ENCODE results near the gene HLA-DQB2.
"Not testable (repeated sequence)": the region's sequence is repeated elsewhere in the genome, so short reads cannot be mapped to it uniquely, and the experiment has no call there.

Gene HLA-DQB2

GRCh38 chr6:32745649-32746048 lies 17.7 kb downstream of the HLA-DQB2 start:
- not testable (repeated sequence) for DNase-seq (ENCODE audit: low read depth in 2 of 2)

GRCh38 chr6:32744776-32745175 lies 18.6 kb downstream of the HLA-DQB2 start:
- no peak for DNase-seq (ENCODE audit: low read depth in 2 of 2)

DNA sequence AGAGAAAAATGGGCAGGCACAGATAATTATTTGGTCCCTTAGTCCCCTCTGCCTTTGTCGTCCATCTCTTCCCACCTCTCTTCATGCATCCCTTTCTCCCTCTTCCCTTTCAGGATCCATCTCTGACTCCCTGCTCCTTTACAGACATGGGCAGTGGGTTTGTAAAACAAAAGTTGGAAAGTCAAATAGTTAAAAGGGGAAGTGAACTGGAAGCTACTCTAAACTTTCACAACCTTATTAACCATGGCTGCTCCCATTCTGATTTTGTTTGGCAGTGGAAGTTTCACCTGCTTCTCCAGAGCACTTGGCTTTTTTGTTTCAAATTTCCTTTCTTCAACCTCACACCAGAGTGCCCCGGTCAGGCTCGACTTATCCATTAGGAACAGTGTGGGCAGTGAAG lies 21.0 kb downstream of the HLA-DQB2 start:
- DNase-seq (ENCODE audit: low read depth in 2 of 2) = no peak

DNA sequence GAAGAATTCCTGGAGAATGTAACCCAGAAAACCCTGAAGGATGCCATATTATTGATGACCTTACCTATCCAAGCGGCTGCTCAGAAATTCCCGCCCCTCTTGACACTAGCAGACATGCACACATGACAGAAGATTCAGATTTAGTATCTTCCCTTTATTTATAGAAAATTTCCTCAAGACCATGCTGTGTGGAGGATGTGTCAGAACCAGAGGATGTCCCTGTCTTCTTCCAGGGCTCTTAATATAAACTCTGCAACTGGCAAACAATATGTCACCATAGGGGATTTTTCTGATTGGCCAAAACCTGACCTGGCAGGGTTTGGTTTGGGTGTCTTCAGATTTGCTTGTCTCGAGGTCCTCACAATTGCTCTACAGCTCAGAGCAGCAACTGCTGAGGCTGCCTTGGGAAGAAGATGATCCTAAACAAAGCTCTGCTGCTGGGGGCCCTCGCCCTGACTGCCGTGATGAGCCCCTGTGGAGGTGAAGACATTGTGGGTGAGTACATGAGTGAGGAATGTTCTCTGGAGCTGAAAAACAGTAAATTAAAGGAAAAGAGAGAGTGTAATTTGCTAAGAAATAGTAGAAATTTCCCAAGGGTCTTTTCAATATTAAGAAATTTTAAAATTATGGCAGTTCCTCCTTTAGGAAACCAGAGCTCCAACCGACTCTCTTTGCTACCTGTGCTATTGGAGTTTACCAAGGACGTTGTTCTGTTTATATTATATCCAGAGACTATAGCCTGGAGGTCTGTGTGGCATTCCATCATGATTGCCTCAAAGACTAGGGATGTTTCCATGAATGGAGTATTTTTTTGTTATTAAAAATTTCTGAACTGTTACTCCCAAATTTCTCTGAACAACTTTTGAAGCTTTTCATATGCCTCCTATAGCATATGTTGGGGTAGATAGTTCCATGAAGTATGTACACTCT lies 22.0 kb downstream of the HLA-DQB2 start, which contains the start of gene HLA-DQA2:
HLA-DQA2 (plus strand) TSS at position 361 of the 930 bp plus-strand sequence; CDS start at position 414, 53 bp downstream.
- DNase-seq (ENCODE audit: low read depth in 2 of 2) = no peak

DNA sequence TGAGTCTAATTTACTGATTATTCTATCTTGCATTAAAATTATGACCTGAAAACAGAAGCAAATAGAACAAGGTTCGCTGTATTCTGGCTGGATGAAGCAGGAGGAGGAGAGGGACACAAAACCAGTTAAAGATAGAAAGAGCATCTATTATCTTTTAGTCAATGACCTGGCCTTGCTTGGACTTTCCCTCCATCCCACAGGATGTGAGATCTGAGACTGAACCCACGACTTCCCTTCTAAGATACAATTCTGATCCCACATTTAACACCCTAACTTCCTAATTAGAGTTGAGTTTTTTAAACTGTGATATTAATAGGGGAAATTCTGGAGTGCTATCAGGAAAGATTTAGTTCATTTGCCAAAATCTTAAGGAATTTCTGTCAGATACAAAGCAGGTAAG lies 25.2 kb downstream of the HLA-DQB2 start:
- no peak for DNase-seq (ENCODE audit: low read depth in 2 of 2)

GRCh38 chr6:32718879-32719278 lies 44.5 kb downstream of the HLA-DQB2 start:
- no peak for DNase-seq (ENCODE audit: low read depth in 2 of 2)

DNA sequence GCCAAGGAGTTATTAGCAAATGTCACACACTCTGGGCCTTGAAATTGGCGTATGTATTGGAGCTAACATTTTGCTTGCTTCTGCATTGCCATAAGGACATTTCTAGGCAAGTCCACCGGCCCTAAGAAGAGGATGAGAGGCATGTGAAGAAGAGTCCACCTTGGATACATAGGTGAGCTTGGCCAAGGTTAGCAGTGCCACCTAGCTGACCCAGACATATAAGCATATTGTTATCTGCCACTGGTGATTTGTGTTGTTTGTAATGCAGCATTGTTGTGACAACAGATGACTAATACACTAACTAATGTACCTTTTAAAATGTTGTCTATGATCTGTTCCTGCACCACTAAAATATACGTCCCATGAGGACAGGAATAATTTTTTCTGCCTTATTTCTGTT lies 46.9 kb downstream of the HLA-DQB2 start:
- DNase-seq (ENCODE audit: low read depth in 2 of 2) = no peak

GRCh38 chr6:32713241-32713640 lies 50.1 kb downstream of the HLA-DQB2 start:
- DNase-seq (ENCODE audit: low read depth in 2 of 2) = no peak

DNA sequence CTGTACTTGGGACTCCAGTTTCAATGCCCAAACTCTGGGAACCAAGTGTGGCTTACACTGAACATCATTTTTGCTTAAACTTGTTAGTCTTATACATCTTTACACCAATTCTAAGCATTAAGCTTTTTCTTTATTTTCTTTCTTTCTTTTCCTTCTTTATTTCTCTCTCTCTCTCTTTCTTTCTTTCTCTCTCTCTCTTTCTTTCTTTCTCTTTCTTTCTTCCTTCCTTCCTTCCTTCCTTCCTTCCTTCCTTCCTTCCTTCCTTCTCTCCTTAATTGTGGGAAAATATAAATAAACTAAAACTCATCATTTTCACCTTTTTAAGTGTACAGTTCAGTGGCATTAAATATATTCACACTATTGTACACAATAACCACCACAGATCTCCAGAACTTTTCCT lies 53.7 kb downstream of the HLA-DQB2 start:
- no peak for DNase-seq (ENCODE audit: low read depth in 2 of 2)

Data from stimulated activated CD4-positive, alpha-beta T cell treated with anti-CD3 and anti-CD28 coated beads, Interleukin-1b, Interleukin-23, amount 100 ng/mL, for 4 hours (primary cell).